GM18498 (cell line): ENCODE measurements around the gene BRIP1.
"Not testable (repeated sequence)": the region's sequence is repeated elsewhere in the genome, so short reads cannot be mapped to it uniquely, and the experiment has no call there.

Experiments used
- ATAC-seq: cut with Tn5 transposase; IDR thresholded peaks from one replicate; pipeline ENCODE4 v1.9.1; 2021; ENCODE audit warnings: mild to moderate bottlenecking, moderate library complexity; ENCODE audit not compliant: unreplicated experiment

Gene BRIP1

DNA sequence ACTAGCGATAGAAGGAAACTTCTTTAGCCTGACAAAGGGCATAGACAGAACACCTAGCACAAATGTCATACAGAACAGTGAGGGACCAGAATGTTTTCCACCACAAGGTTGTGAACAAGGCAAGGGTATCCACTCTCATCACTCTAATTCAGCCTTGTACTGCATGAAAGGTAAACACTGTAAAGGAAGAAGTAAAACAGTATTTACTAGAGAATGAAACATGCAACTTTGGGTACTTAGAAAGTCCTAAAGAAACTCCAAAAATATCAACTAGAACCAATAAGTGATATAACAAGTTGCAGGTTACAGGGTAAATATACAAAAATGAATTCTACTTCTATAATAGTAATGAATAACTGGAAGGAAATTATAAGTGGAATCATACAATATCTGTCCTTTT lies 32.2 kb downstream of the BRIP1 start:
- no peak for ATAC-seq

DNA sequence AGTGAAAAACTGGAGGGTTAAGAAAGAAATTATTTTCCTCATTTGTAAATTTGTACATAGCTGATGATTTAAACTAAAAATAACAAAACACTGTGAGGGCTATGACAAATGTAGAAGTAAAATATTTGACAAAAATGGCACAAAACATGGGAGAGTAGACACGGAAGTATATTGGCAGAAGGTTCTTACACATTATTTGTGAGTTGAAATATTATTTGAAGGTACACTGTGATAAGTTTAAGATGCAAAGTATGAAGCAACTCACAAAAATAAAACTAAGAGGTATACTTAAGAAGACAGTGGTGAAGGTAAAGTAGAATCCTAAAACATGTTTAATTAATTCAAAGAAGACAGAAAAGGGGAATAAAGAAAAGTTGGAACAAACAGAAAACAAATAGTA lies 34.6 kb downstream of the BRIP1 start:
- ATAC-seq, result no peak

DNA sequence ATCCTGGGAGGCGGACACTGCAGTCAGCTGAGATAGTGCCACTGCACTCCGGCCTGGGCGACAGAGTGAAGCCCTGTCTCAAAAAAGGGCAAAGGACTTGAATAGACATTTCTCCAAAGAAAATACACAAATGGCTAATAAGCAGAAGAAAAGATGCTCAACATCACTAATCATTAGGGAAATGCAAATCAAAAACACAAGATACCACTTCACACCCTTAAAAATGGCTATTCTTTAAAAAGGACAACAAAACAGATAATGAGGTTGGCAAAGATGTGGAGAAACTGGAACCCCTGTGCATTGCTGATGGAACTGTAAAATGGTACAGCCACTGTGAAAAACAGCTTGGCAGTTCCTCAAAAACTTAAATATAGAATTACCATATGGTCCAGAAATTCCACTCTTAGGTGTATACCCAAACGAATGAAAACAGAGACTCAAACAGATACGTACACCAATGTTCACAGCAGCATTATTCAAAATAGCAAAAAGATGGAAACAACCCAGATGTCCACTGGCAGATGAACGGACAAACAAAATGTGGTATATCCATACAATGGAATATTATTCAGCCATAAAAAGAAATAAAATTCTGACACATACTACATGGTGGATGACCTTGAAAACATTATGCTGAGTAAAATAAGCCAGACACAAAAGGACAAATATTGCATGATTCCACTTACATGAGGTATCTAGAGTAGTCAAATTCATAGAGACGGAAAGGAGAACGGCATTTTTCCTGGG lies 35.5 kb downstream of the BRIP1 start:
- no peak for ATAC-seq

DNA sequence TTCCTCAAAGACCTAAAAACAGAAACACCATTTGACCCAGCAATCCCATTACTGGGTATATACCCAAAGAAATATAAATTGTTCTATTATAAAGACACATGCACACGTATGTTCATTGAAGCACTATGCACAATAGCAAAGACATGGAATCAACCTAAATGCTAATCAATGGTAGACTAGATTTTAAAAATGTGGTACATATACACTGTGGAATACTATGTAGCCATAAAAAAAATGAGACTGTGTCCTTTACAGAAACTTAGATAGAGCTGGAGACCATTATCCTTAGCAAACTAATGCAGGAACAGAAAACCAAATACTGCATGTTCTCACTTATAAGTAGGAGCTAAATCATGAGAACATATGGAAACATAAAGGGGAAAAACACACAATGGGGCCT lies 36.5 kb downstream of the BRIP1 start:
- ATAC-seq, result not testable (repeated sequence)

DNA sequence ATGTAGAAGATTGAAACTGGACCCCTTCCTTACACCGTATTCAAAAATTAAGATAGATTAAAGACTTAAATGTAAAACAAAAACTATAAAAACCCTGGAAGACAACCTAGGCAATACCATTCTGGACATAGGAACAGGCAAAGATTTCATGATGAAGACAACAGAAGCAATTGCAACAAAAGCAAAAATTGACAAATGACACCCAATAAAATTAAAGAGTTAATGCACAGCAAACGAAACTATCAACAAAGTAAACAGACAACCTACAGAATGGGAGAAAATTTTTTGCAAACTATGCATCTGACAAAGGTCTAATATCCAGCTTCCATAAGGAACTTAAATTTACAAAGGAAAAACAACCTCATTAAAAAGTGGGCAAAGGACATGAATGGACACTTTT lies 37.1 kb downstream of the BRIP1 start:
- ATAC-seq, result not testable (repeated sequence)

DNA sequence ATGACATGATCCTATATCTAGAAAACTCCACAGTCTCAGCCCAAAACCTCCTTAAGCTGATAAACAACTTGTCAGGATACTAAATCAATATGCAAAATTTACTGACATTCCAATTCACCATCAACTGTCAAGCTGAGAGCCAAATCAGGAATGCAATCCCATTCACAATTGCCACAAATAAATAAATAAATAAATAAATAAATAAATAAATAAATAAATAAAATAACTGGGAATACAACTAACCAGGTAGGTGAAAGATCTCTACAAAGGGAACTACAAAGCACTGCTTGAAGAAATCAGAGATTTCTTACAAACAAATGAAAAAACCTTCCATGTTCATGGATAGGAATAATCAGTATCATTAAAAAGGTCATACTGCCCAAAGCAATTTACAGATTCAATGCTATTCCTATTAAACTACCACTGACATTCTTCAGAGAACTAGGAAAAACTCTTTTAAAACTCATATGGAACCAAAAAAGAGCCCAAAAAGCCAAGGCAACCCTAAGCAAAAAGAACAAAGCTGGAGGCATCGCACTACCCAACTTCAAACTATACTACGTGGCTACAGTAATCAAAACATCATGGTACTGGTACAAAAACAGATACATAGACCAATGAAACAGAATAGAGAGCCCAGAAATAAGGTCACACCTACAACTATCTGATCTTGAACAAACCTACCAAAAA lies 37.7 kb downstream of the BRIP1 start:
- no peak for ATAC-seq

DNA sequence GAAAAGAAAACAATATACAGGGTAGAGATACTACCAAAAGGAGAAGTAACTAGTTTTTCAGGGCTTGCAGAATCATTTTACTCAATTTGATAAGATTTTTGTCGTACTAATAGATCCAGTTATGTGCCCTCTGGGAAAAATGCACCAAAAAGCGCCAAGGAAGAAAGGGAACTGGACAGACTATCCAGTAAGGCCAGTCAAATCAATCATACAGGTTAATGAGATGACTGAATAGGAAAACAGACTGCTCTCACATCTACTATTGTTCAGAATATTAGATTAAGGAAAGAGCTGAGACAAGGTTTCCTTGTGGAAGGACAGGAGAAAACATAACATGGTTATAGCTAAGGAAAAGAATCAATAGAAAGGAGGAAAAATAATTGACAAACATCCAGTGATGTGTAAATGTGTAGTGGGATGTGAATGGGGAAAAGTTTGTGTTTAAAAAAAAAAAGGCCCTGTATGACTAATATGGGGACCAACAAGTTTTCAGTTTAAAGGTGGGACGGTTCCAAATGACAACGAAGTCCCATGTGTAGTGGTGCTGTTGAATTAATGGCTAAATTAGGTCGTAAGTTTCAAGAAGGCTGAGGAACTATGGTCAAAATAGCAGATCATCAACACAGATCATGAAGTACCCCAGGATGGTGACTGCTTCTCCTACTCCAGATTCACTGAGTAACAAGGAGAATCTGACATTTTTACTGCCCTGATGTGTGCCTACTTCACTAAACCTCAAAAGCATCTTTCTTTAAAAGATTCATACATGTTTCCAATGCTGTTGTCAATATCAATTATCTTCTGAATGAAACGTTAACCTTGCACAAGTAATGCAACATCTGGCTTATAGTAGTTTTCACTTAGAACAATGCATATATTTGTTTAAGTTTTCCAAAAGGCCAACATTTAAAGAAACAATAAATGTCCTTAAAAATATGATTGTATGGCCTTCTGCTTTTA lies 40.7 kb downstream of the BRIP1 start:
- ATAC-seq, result no peak

DNA sequence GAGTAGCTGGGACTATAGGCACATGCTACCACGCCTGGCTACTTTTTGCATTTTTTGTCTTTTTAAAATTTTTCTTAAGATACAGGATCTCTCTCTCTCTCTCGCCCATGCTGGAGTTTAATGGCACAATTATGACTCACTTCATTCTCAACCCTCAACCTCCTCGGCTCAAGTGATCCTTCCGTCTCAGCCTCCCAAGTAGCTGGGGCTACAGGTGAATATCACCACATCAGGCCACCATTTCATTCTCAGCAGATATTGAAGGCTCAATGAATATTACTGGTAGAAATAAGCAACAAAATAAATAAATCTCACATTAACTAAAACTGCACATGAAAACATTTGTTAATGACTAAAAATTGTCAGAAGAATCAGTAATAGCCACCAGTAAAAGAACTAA lies 41.7 kb downstream of the BRIP1 start:
- ATAC-seq, result no peak

DNA sequence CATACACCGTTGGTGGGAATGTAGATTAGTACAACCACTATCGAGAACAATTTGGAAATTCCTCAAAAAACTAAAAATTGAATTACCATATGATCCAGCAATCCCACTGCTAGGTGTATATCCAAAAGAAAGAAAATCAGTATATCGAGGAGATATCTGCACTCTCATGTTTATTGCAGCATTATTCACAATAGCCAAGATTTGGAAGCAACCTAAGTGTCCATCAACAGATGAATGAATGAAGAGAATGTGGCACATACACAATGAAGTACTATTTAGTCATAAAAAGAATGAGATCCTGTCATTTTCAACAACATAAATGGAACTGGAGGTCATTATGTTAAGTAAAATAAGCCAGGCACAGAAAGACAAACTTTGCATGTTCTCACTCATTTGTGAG lies 44.1 kb downstream of the BRIP1 start:
- ATAC-seq, result not testable (repeated sequence)

DNA sequence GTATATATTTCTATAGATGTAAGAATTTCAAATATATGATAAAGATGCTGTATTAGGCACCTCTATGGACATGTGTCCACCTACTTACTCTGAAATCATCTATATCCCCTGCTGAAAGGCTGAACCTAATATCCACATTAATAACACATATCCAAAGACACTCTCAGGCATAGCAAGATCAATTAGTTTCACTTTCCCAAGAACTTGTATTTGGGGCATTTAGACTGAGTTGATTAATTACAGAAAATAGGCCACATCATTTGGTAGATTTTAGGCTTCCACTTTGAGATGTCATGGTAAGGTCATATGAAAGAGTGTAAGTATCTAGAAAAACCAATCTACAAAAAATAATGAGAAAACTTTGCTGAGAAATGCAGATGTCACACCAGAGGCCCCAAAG lies 45.1 kb downstream of the BRIP1 start:
- ATAC-seq, result no peak

DNA sequence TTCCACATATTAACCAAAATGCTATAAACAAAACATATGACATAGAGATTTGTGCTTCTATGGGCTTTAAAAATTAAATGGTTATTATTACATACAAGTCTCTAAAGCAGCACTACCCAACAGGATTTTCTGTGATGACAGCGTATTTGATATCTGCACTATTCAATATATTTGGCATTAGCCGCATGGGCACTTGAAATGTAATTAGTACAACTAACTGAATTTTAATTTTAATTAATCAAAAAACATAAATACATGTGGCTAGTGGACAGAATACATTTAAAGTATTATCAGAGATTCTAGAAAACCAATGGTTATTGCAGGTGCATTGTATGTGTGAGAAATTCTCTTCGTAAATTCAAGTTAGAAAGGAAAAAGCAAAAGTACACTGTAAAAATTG lies 45.9 kb downstream of the BRIP1 start:
- no peak for ATAC-seq

DNA sequence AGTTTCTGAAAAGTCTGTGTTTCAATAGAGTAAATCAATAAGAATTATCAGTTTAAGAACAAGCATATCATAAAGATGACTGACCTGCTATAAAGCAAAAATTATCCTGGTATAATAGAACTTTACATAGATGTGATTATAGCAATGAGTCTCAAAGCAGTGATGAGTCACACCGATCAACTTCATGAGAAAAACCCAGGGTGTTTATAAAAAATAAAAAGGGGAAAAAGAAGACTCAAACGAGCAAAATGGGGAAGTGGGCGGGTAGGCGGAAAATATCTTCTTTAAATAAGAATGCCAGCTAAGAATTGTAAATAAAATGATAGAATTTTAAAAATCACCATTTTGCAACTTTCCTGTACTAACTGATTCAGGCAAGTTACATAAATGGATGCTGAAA lies 46.8 kb downstream of the BRIP1 start:
- no peak for ATAC-seq

DNA sequence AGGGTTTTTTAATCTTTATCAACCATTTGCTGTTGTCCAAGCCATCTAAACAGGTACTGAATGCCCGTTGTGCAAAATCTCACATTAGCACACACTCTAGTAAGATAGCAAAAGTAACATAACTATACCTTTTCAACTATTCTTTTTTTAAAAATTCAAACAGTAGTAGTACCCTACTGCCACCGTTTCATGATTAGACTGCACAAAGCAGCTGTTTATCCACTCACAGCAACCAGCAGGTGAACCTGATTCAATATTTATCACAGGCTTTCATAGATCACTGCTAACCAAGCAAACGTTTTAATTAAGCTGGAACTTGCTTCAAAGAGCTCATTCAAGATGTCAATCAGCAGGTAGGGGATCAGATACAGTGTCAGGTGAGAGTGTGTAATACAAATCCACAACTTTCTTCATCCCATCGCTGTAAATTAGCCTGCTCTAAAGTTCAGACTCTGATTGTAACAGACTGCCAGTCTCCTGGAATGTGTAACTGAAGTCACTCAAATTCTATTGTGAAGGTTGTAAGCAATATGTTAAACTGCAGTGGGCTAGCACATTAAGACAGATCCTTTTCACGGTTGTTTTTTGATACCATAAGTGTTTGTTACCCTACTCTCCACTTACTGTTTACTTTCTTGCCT lies 47.3 kb downstream of the BRIP1 start:
- ATAC-seq, result no peak

DNA sequence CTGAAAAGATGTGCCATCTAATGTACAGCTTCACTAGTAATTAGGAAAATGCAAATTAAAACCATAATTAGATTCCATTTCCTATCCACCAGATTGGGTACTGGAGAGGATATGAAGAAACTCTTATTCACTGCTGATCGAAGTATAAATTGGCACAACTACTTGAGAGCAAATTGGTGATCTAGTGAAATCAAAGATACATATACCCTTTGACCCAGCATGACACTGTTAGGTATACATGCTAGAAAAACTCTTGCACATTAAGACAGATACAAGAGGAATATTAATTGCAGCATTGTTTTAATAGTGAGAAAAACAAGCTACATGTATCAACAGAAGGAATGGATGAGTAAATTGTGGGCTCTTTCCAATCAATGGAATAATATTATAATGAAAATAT lies 48.8 kb downstream of the BRIP1 start:
- ATAC-seq, result no peak

DNA sequence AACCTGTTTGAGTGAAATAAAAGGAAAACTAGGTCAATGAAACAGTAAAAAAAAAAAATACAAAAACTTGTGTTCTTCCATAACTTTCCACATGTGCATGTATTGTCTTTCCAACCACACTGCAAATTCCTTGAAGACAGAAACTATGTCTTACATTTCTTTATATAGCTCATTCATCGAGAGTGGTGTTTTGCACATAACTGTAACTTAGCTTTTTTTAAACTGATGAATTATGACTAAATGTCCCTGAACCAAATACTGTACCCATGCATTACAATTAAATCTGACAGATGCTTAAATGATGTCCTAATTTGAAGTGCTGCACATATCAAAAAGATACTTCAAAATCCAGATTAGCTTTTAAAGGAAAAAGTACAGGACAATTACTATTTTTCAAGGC lies 50.1 kb downstream of the BRIP1 start:
- ATAC-seq, result no peak

DNA sequence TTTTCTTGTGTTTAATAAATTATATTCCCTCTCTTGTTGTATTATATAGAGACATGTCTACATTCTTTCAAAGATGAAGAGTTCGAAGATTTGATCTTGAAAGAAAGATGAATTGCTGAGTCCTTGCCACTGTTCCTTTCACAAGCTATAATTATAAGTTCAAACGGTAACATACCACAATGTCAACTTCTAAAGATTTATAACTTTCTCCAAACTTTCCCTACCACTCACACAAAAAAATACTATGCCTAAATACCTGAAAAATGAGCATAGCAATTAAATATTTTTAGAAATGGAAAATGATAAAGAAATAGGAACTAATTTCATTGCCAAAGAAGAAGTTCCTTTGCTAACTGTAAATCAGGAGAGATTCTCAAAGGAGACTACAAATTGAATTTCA lies 50.6 kb downstream of the BRIP1 start:
- no peak for ATAC-seq

DNA sequence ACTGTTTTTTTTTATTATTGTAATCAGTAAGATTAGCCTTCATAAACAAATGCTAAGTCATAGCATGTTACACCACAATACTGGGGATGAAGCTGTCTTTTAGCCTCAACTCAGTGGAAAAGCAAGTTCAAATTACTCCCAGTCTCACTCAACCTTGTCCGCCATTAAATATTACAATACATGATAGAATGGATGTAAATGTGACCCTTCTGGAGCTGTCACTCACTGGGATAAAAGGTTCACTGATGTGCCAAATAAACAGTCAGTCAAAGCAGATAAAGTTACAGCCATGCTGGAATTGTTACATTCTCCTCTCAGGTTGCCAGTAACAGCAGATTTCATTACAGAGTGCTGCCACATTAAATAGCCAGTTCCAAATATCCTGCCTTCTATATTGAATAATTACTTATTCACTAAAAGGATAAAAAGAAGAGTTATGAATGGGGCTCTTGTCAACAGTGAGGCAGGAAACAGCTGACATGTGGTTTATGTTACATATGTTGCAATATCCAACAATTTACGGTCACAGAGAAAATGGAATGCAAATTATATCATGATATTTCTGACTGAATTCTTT lies 53.4 kb downstream of the BRIP1 start:
- no peak for ATAC-seq

DNA sequence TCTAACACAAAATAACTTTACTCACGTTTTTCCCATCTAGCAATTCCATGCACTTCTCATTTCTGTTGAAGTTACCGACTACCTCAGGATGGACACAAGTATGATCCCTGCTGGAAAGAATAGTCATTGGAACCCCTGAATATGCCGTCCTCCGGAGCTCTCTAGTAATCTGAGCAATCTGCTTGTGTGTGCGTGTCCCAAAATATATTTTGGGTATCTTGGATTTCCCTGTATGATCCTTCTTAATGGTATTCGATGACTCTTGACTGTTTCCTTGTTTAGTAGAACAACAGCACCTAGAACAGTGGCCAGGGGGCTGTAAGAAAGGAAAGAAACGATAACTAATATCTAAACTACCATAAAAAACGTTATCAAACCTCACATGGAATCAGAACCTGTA lies 54.9 kb downstream of the BRIP1 start:
- no peak for ATAC-seq

DNA sequence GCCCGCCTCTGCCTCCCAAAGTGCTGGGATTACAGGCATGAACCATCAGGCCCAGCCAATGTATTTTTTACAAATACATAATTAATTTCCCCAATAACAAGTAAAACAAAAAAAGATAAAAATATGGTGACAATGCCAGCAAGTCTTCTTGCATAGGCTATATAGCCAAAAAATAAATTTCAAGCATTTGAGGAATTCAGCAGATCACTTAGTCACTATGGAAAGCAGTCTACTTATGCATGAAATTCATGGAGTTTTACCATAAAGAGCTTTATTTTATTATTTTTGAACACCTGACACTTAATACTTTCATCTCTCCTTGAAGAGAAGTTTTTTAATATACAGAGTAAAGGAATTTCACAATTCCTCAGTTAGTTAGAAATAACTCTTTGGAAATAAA lies 56.4 kb downstream of the BRIP1 start:
- no peak for ATAC-seq

DNA sequence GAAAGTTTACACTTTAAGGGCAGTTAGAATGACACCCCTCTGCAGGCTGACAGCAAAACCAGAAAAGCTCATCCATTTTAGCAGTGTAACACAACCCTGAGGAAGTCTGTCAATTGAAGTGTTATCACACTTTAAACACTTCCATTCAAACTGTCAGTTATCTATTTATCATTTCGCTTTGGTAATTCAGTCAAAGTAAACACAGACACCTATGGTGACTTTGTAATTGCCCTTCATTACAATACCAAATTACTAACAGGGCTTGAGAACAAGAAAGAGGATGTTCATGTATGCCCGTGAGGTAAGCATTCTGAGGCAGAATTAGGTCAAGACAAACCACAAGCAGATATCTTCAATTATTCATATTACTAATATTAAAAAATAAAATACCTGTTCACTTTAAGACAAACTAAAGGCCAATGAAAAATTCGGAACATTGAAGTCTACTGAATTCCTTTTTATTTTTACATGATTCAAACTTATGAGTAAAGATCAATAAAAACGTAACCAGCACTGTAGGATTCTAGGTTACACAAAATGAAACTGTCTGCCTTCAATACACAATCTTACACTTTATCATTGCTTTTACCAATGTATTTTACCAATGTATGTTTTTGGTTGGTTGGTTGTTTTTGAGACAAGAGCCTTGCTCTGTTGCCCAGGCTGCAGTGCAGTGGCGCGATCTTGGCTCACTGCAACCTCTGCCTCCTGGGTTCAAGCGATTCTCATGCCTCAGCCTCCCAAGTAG lies 57.1 kb downstream of the BRIP1 start:
- ATAC-seq, result no peak
